ENCODE data around the gene ZPBP2.

ZPBP2 gene

GRCh38 chr17:39915559-39915958 lies 47.6 kb downstream of the ZPBP2 start:
- DNase-seq = no peak

- DNase-seq = no peak
Observed at GRCh38 chr17:39916918-39917317, 48.9 kb downstream of the ZPBP2 start.

GRCh38 chr17:39919087-39919683 lies 51.2 kb downstream of the ZPBP2 start:
- DNase-seq = no peak

- no peak for DNase-seq
Observed at GRCh38 chr17:39920218-39921210, 52.5 kb downstream of the ZPBP2 start.

GRCh38 chr17:39921323-39921722 lies 53.3 kb downstream of the ZPBP2 start:
- no peak for DNase-seq

- no peak for DNase-seq
Observed at GRCh38 chr17:39922006-39922405, 54.0 kb downstream of the ZPBP2 start.

GRCh38 chr17:39923230-39923629 lies 55.2 kb downstream of the ZPBP2 start:
- no peak for DNase-seq

- no peak for DNase-seq
Observed at GRCh38 chr17:39923836-39924690, 56.1 kb downstream of the ZPBP2 start.

GRCh38 chr17:39924691-39925055 lies 56.7 kb downstream of the ZPBP2 start:
- no peak for DNase-seq

GRCh38 chr17:39925282-39926134 lies 57.5 kb downstream of the ZPBP2 start:
- DNase-seq = no peak

GRCh38 chr17:39926135-39926587 lies 58.2 kb downstream of the ZPBP2 start:
- no peak for DNase-seq

- no peak for DNase-seq
Observed at GRCh38 chr17:39926588-39927100, 58.6 kb downstream of the ZPBP2 start.
